HepG2 (cell line): ENCODE results near the gene MARCO. TPM values are rescaled to one million over a fixed set of nuclear protein-coding genes. Genes with fewer than 3 reads are reported as not detected.

Experiments used
- ATAC-seq: fragments of 200-7000 bp; cut with Tn5 transposase; 3 replicates; pipeline ENCODE4 v1.9.1; 2020; ENCODE audit warnings: mild to moderate bottlenecking, moderate library complexity
- BruUV-seq: library from RNA; stranded (reverse); fragments of 400-500 nt; replicated peaks from 2 replicates; lab custom pipeline; 2021; lab: Mats Ljungman, UMichigan
- CTCF ChIA-PET: fragments of 300-600 bp; formaldehyde crosslinking; extraction: SDS; loops from one replicate; lab custom pipeline; 2021; ENCODE audit warnings: low total read pairs, inconsistent platforms, low intra/inter-chr PET ratio; lab: Yijun Ruan, JAX
- POLR2A ChIA-PET: fragments of 350-600 bp; sonication (Branson Sonifier 250); formaldehyde crosslinking; loops from one replicate; lab custom pipeline; 2020; ENCODE audit warnings: antibody characterized with exemption, inconsistent platforms; lab: Yijun Ruan, JAX
- DNase-seq: peaks from one replicate; pipeline ENCODE4 v3.0.0-alpha.2; 2015; ENCODE audit warnings: low spot score
- FAIRE-seq: peaks from 3 replicates; lab custom pipeline; 2011; peaks lifted over from hg19 to GRCh38; lab: Jason Lieb, UNC
- H2AFZ ChIP-seq: one replicate; pipeline ENCODE4 v1.6.1; 2011; ENCODE audit warnings: low read length, inconsistent platforms
- H3K27ac ChIP-seq: fragments of 300-600 bp; 3 replicates; pipeline ENCODE4 v1.8.0; 2011; ENCODE audit warnings: mixed run types, mild to moderate bottlenecking, mixed read lengths, low read length, inconsistent platforms; ENCODE audit not compliant: insufficient read depth; ENCODE audit errors: extremely low read length
- H3K27me3 ChIP-seq, 2 experiments: fragments of 200-600 bp in 1 of 2; 2 replicates in 1 of 2; 3 replicates in 1 of 2; pipeline versions ENCODE4 v1.6.0 to v1.8.0; 2011; ENCODE audit warnings: low read length in 2 of 2, mild to moderate bottlenecking in 2 of 2, moderate library complexity in 2 of 2, inconsistent platforms in 1 of 2; ENCODE audit not compliant: insufficient read depth in 2 of 2, control insufficient read depth in 1 of 2
- H3K36me3 ChIP-seq, 2 experiments: fragments of 200-600 bp in 1 of 2; replicated peaks in 1 of 2; 2 replicates in 1 of 2; 3 replicates in 1 of 2; pipeline versions ENCODE4 v1.5.1 to v1.8.0; 2011; ENCODE audit warnings: low read length in 2 of 2, inconsistent platforms in 1 of 2; ENCODE audit not compliant: insufficient read depth in 2 of 2, control insufficient read depth in 1 of 2
- H3K4me1 ChIP-seq: 2 replicates; pipeline ENCODE4 v1.5.1; 2012; ENCODE audit warnings: low read length, inconsistent platforms; ENCODE audit not compliant: insufficient read depth
- H3K4me2 ChIP-seq: 2 replicates; pipeline ENCODE4 v1.6.0; 2011; ENCODE audit warnings: low read depth, low read length, inconsistent platforms
- H3K4me3 ChIP-seq, 3 experiments: fragments of 200-600 bp in 1 of 3; sonication (generic), shearing (Covaris generic) in 1 of 3; replicated peaks in 1 of 3; 2 replicates each; pipeline ENCODE4 v1.5.1; 2011 to 2016; ENCODE audit warnings: low read length in 3 of 3, inconsistent platforms in 2 of 3, low read depth in 2 of 3, mild to moderate bottlenecking in 2 of 3, control low read depth in 1 of 3, mixed read lengths in 1 of 3; ENCODE audit not compliant: insufficient read depth in 1 of 3
- H3K79me2 ChIP-seq: one replicate; pipeline ENCODE4 v1.6.1; 2011; ENCODE audit warnings: low read length, inconsistent platforms; ENCODE audit not compliant: insufficient read depth
- H3K9ac ChIP-seq: 2 replicates; pipeline ENCODE4 v1.6.0; 2011; ENCODE audit warnings: mild to moderate bottlenecking, low read depth, low read length, inconsistent platforms; ENCODE audit not compliant: insufficient read depth
- H3K9me3 ChIP-seq: 2 replicates; pipeline ENCODE4 v1.5.1; 2012; ENCODE audit warnings: mild to moderate bottlenecking, low read length
- H4K20me1 ChIP-seq: 2 replicates; pipeline ENCODE4 v1.6.0; 2011; ENCODE audit warnings: inconsistent platforms, mild to moderate bottlenecking, low read length, moderate library complexity; ENCODE audit not compliant: insufficient read depth
- ADNP ChIP-seq: sonication (generic); formaldehyde crosslinking; IDR thresholded peaks from 2 replicates; pipeline ENCODE4 v1.4.0; 2020; ENCODE audit warnings: missing genetic modification reagents
- ARID4A ChIP-seq: sonication (generic); formaldehyde crosslinking; IDR thresholded peaks from 2 replicates; pipeline ENCODE4 v1.5.0; 2020; ENCODE audit warnings: mild to moderate bottlenecking, missing genetic modification reagents, borderline replicate concordance
- MXD4 ChIP-seq: IDR thresholded peaks from 2 replicates; pipeline ENCODE4 v1.6.1; 2016; ENCODE audit warnings: mild to moderate bottlenecking, missing biosample characterization, missing genetic modification reagents
- NCOR1 ChIP-seq: fragments of 200-600 bp; sonication (generic); IDR thresholded peaks from 2 replicates; pipeline ENCODE4 v1.7.0; 2017; ENCODE audit warnings: antibody characterized with exemption, low read length, borderline replicate concordance
- PAWR ChIP-seq: sonication (generic); formaldehyde crosslinking; IDR thresholded peaks from 2 replicates; pipeline ENCODE4 v1.4.0; 2020; ENCODE audit warnings: missing genetic modification reagents, mild to moderate bottlenecking, borderline replicate concordance
- SRY ChIP-seq: sonication (generic); formaldehyde crosslinking; IDR thresholded peaks from 2 replicates; pipeline ENCODE4 v1.8.0; 2022; ENCODE audit warnings: mild to moderate bottlenecking, missing genetic modification reagents
- ZMAT5 ChIP-seq: sonication (generic); formaldehyde crosslinking; IDR thresholded peaks from 2 replicates; pipeline ENCODE4 v1.5.0; 2020; ENCODE audit warnings: mild to moderate bottlenecking, low read depth, missing genetic modification reagents, borderline replicate concordance
- ZNF136 ChIP-seq: sonication (generic); formaldehyde crosslinking; IDR thresholded peaks from 2 replicates; pipeline ENCODE4 v1.8.1; 2022; ENCODE audit warnings: low read depth, mild to moderate bottlenecking, moderate library complexity, missing genetic modification reagents
- ZNF143 ChIP-seq: sonication (generic); formaldehyde crosslinking; IDR thresholded peaks from 2 replicates; pipeline ENCODE4 v1.4.0; 2020; ENCODE audit warnings: missing genetic modification reagents
- ZNF407 ChIP-seq: sonication (generic); formaldehyde crosslinking; IDR thresholded peaks from one replicate; pipeline ENCODE4 v1.5.1; 2020; ENCODE audit warnings: mild to moderate bottlenecking, missing genetic modification reagents; ENCODE audit errors: not compliant biosample characterization
- ZNF558 ChIP-seq: sonication (generic); formaldehyde crosslinking; IDR thresholded peaks from 2 replicates; pipeline ENCODE4 v1.9.0; 2022; ENCODE audit warnings: mild to moderate bottlenecking, missing genetic modification reagents, borderline replicate concordance
- WGBS: methylation state at CpG from one replicate; pipeline ENCODE4 v1.1.6; 2017; ENCODE audit warnings: low lambda C conversion rate; 5-methylcytosine and 5-hydroxymethylcytosine counted together
- in situ Hi-C: cut with HindIII; loops from 2 replicates; pipeline ENCODE4 v1.10.0; 2017; ENCODE audit warnings: low pct_unique_long_range_greater_than_20kb; ENCODE audit not compliant: extremely low pct_ligation_motif_present
- intact Hi-C: fragments of 100-400 bp; cut with micrococcal nuclease; formaldehyde crosslinking; loops from one replicate; pipeline ENCODE4 v1.10.0; 2022; ENCODE audit not compliant: unreplicated experiment
- polyA plus RNA-seq, 8 experiments: library from polyadenylated mRNA; depleted of rRNA in 3 of 8; stranded (reverse) in 7 of 8; unstranded in 1 of 8; fragments of >200 nt; fragmentation: Illumina TruSeq in 4 of 8; extraction: Trizol in 4 of 8; gene quantifications; 2 replicates each; pipeline versions ENCODE4 v1.2.1 to v1.2.3, GENCODE V29; 2011 to 2016; ENCODE audit warnings: low read depth in 4 of 8, missing spikeins in 1 of 8, mixed read lengths in 1 of 8; ENCODE audit not compliant: insufficient read depth in 1 of 8
- total RNA-seq, 5 experiments: library from RNA; depleted of rRNA; stranded (reverse); fragments of >200 nt; fragmentation: Illumina TruSeq; extraction: Trizol; gene quantifications; 2 replicates each; pipeline ENCODE4 v1.2.3, GENCODE V29; 2016; ENCODE audit warnings: low read depth in 1 of 5

MARCO gene
- total and polyA plus RNA-seq, 2 of the 13 experiments (the other 11 are each of a cell fraction or from before 2014, with no cell fraction given), result not detected

- CTCF ChIA-PET, result no interaction called here
- H3K4me2 ChIP-seq, result no peak overlapping the region
- POLR2A ChIA-PET, result no interaction called here
- H2AFZ ChIP-seq, result no peak overlapping the region
- no peak overlapping the region for H3K4me3 ChIP-seq
- intact Hi-C loops, result no loop called here
- in situ Hi-C loops, result no loop called here
- no peaks in the 10 kb centered on the region for H3K79me2 ChIP-seq
- no peaks in the 10 kb centered on the region for H3K36me3 ChIP-seq
- no peak for DNase-seq
- no TSS peak for BruUV-seq
- no peak for FAIRE-seq
- no peak overlapping the region for H3K9ac ChIP-seq
- ATAC-seq, result no peak
- H3K27ac ChIP-seq, result no peak overlapping the region
- no peaks in the 10 kb centered on the region for H3K27me3 ChIP-seq
- H3K9me3 ChIP-seq, result peaks cover 20% of the 10 kb centered on the region
- no peaks in the 10 kb centered on the region for H3K4me1 ChIP-seq
- no peaks in the 10 kb centered on the region for H4K20me1 ChIP-seq
- 51% methylated on average over 6 of the region's 6 CpGs for WGBS
- TF ChIP-seq ZNF558 (no peak), ZNF143 (no peak), MXD4 (no peak), ARID4A (no peak), NCOR1 (no peak), SRY (CRISPR knock-in tag) (no peak), ADNP (no peak), PAWR (CRISPR knock-in tag) (no peak), ZNF407 (no peak), ZMAT5 (CRISPR knock-in tag) (no peak), ZNF136 (CRISPR knock-in tag) (no peak)
Measured at GRCh38 chr2:118936936-118937335, 5.1 kb upstream of the MARCO start.
